SK-N-SH (cell line): ENCODE results near the gene CEACAM4. TPM values are rescaled to one million over a fixed set of nuclear protein-coding genes. Genes with fewer than 3 reads are reported as not detected.

Experiments used
- CTCF ChIA-PET: fragments of 300-600, 350-600 bp; formaldehyde crosslinking; extraction: SDS; loops from one replicate; lab custom pipeline; 2021; lab: Yijun Ruan, JAX
- POLR2A ChIA-PET: fragments of 350-600 bp; sonication (Branson Sonifier 250); formaldehyde crosslinking; extraction: SDS; loops from one replicate; lab custom pipeline; 2020; ENCODE audit warnings: antibody characterized with exemption, inconsistent platforms; lab: Yijun Ruan, JAX
- DNase-seq: peaks from one replicate; pipeline ENCODE4 v3.0.0; 2012
- H2AFZ ChIP-seq: fragments of 200-600 bp; sonication (generic); 2 replicates; pipeline ENCODE4 v1.8.1; 2016; ENCODE audit warnings: antibody characterized with exemption, mild to moderate bottlenecking, low read depth
- H3F3A ChIP-seq: fragments of 200-600 bp; sonication (generic); replicated peaks from 2 replicates; pipeline ENCODE3; 2016; ENCODE audit warnings: antibody characterized with exemption, mild to moderate bottlenecking; ENCODE audit not compliant: insufficient read depth
- H3K27ac ChIP-seq, 2 experiments: fragments of 200-500 bp in 1 of 2; fragments of 200-600 bp in 1 of 2; sonication (Bioruptor generic) in 1 of 2; sonication (generic), shearing (Covaris generic) in 1 of 2; 2 replicates each; pipeline versions ENCODE4 v1.5.1 to v1.6.1; 2014 to 2016; ENCODE audit warnings: low read depth in 2 of 2, inconsistent platforms in 1 of 2, low read length in 1 of 2, mild to moderate bottlenecking in 1 of 2, mixed read lengths in 1 of 2
- H3K27me3 ChIP-seq: fragments of 200-600 bp; sonication (generic), shearing (Covaris generic); 2 replicates; pipeline ENCODE4 v1.6.1; 2016; ENCODE audit warnings: mixed run types; ENCODE audit not compliant: insufficient read depth
- H3K36me3 ChIP-seq, 2 experiments: fragments of 200-500 bp in 1 of 2; fragments of 200-600 bp in 1 of 2; sonication (Bioruptor generic) in 1 of 2; sonication (generic) in 1 of 2; replicated peaks in 1 of 2; 2 replicates each; pipeline versions ENCODE3 to v1.5.1; 2014 to 2016; ENCODE audit warnings: low read length in 1 of 2, mild to moderate bottlenecking in 1 of 2; ENCODE audit not compliant: insufficient read depth in 2 of 2, control insufficient read depth in 1 of 2
- H3K4me1 ChIP-seq, 2 experiments: fragments of 200-500 bp in 1 of 2; fragments of 200-600 bp in 1 of 2; sonication (Bioruptor generic) in 1 of 2; sonication (generic), shearing (Covaris generic) in 1 of 2; 2 replicates each; pipeline versions ENCODE4 v1.5.1 to v1.6.1; 2014 to 2016; ENCODE audit warnings: low read depth in 1 of 2, low read length in 1 of 2, mixed run types in 1 of 2; ENCODE audit not compliant: insufficient read depth in 2 of 2, control insufficient read depth in 1 of 2
- H3K4me2 ChIP-seq: fragments of 200-600 bp; sonication (generic), shearing (Covaris generic); 2 replicates; pipeline ENCODE4 v1.6.1; 2017; ENCODE audit warnings: mixed run types
- H3K4me3 ChIP-seq, 2 experiments: fragments of 200-500 bp in 1 of 2; fragments of 200-600 bp in 1 of 2; sonication (Bioruptor generic) in 1 of 2; sonication (generic), shearing (Covaris generic) in 1 of 2; 2 replicates each; pipeline versions ENCODE4 v1.5.1 to v1.8.1; 2014 to 2016; ENCODE audit warnings: low read depth in 2 of 2, inconsistent platforms in 1 of 2, low read length in 1 of 2, mild to moderate bottlenecking in 1 of 2, mixed read lengths in 1 of 2, moderate library complexity in 1 of 2
- H3K79me2 ChIP-seq: fragments of 200-600 bp; sonication (generic); 2 replicates; pipeline ENCODE4 v1.8.1; 2017; ENCODE audit warnings: mild to moderate bottlenecking; ENCODE audit not compliant: insufficient read depth
- H3K9ac ChIP-seq: fragments of 200-600 bp; sonication (generic); 2 replicates; pipeline ENCODE4 v1.6.1; 2017; ENCODE audit warnings: mixed run types
- H3K9me2 ChIP-seq: fragments of 200-600 bp; sonication (generic); 2 replicates; pipeline ENCODE4 v1.6.1; 2017; ENCODE audit warnings: mixed run types
- H3K9me3 ChIP-seq: fragments of 200-600 bp; sonication (generic); 2 replicates; pipeline ENCODE4 v1.6.1; 2017; ENCODE audit warnings: mixed run types, mild to moderate bottlenecking, moderate library complexity
- H4K20me1 ChIP-seq: fragments of 200-600 bp; sonication (generic); 2 replicates; pipeline ENCODE4 v1.6.1; 2017; ENCODE audit warnings: mild to moderate bottlenecking, mixed run types; ENCODE audit not compliant: insufficient read depth
- CHD2 ChIP-seq: fragments of 150-350 bp; IDR thresholded peaks from 2 replicates; pipeline ENCODE4 v1.6.1; 2018; ENCODE audit warnings: low read length; ENCODE audit not compliant: partially characterized antibody
- CTCF ChIP-seq: fragments of 200-600 bp; sonication (generic); IDR thresholded peaks from 2 replicates; pipeline ENCODE4 v1.6.1; 2017; ENCODE audit warnings: antibody characterized with exemption, mild to moderate bottlenecking, moderate library complexity
- ELF1 ChIP-seq: IDR thresholded peaks from 2 replicates; pipeline ENCODE4 v1.4.0; 2012
- FOSL2 ChIP-seq: IDR thresholded peaks from 2 replicates; pipeline ENCODE4 v1.4.0; 2012; ENCODE audit warnings: low read depth, mild to moderate bottlenecking, moderate library complexity, borderline replicate concordance
- GATA2 ChIP-seq: sonication (generic); formaldehyde crosslinking; IDR thresholded peaks from 2 replicates; pipeline ENCODE4 v1.5.0; 2020; ENCODE audit warnings: mild to moderate bottlenecking, missing genetic modification reagents
- IRF3 ChIP-seq: fragments of 150-350 bp; IDR thresholded peaks from 2 replicates; pipeline ENCODE4 v1.6.1; 2016; ENCODE audit warnings: mild to moderate bottlenecking, low read depth, low read length
- MXI1 ChIP-seq: IDR thresholded peaks from 2 replicates; pipeline ENCODE4 v1.6.1; 2012; ENCODE audit warnings: mild to moderate bottlenecking, low read depth, low read length, improper control_type of control experiment
- NFIC ChIP-seq: IDR thresholded peaks from 2 replicates; pipeline ENCODE4 v1.4.0; 2012; ENCODE audit warnings: borderline replicate concordance
- PBX3 ChIP-seq: IDR thresholded peaks from 2 replicates; pipeline ENCODE4; 2012
- POLR2AphosphoS5 ChIP-seq: IDR thresholded peaks from 2 replicates; pipeline ENCODE4 v1.6.1; 2012; ENCODE audit warnings: low read depth, low read length
- RAD21 ChIP-seq: IDR thresholded peaks from 2 replicates; pipeline ENCODE4 v1.6.1; 2012; ENCODE audit warnings: mild to moderate bottlenecking, low read length
- REST ChIP-seq: IDR thresholded peaks from 2 replicates; pipeline ENCODE4 v1.6.1; 2012; ENCODE audit warnings: mild to moderate bottlenecking, low read depth, low read length, moderate library complexity
- RFX5 ChIP-seq: IDR thresholded peaks from 2 replicates; pipeline ENCODE4 v1.6.1; 2012; ENCODE audit warnings: mild to moderate bottlenecking, improper control_type of control experiment, low read length
- SIN3A ChIP-seq: IDR thresholded peaks from 2 replicates; pipeline ENCODE4 v1.6.1; 2012; ENCODE audit warnings: low read depth, mild to moderate bottlenecking, low read length, moderate library complexity, borderline replicate concordance
- TCF12 ChIP-seq: IDR thresholded peaks from 2 replicates; pipeline ENCODE4 v1.4.0; 2012
- USF1 ChIP-seq: IDR thresholded peaks from 2 replicates; pipeline ENCODE4 v1.4.0; 2012; ENCODE audit warnings: low read depth, borderline replicate concordance
- USF2 ChIP-seq: fragments of 150-350 bp; IDR thresholded peaks from 2 replicates; pipeline ENCODE4 v1.6.1; 2017; ENCODE audit warnings: antibody characterized with exemption, low read length, low read depth, borderline replicate concordance
- YY1 ChIP-seq: IDR thresholded peaks from 2 replicates; pipeline ENCODE4 v1.4.0; 2012; ENCODE audit warnings: low read depth, mild to moderate bottlenecking
- WGBS: methylation state at CpG from one replicate; pipeline ENCODE4 v1.1.6; 2017; ENCODE audit warnings: low lambda C conversion rate; 5-methylcytosine and 5-hydroxymethylcytosine counted together
- polyA plus RNA-seq, 3 experiments: library from polyadenylated mRNA; depleted of rRNA; stranded (reverse); fragments of >200 nt; gene quantifications; 2 replicates each; pipeline ENCODE4 v1.2.3, GENCODE V29; 2012

CEACAM4 gene
- polyA plus RNA-seq, 1 of the 3 experiments (the other 2 are of a cell fraction): not detected

- no peak overlapping the region for H3K9ac ChIP-seq
- no peak overlapping the region for H3K27ac ChIP-seq
- no peaks in the 10 kb centered on the region for H3K9me2 ChIP-seq
- H3K4me1 ChIP-seq: no peaks in the 10 kb centered on the region
- WGBS: 11% methylated on average over 10 of the region's 10 CpGs
- ChIA-PET CTCF (interaction anchor here (0.6 to 4.2 kb wide), 28 partner anchors 8 to 1126 kb away, joined by 3 to 25 read pairs (median 4); partner anchors contain the start of gene B3GNT8), POLR2A (no interaction called here)
- peak; percentile 79 for DNase-seq
- no peaks in the 10 kb centered on the region for H3K36me3 ChIP-seq
- no peaks in the 10 kb centered on the region for H3K79me2 ChIP-seq
- no peak overlapping the region for H2AFZ ChIP-seq
- H3K9me3 ChIP-seq: no peaks in the 10 kb centered on the region
- peaks cover 3% of the 10 kb centered on the region; the same call in 1 of the 2 replicates for H3K27me3 ChIP-seq
- TF ChIP-seq RFX5 (no peak), RAD21 (peak; percentile 36), CTCF (peak; percentile 95)
- TF ChIP-seq, all 33 proteins: peak for 2
- Histone ChIP-seq H3K4me2 (no peak overlapping the region), H4K20me1 (no peaks in the 10 kb centered on the region), H3F3A (no peaks in the 10 kb centered on the region), H3K4me3 (no peak overlapping the region)
These were observed 29.3 kb downstream of the CEACAM4 start for GRCh38 chr19:41597600-41598041.

GRCh38 chr19:41595890-41596280 lies 31.0 kb downstream of the CEACAM4 start:
- Histone ChIP-seq H3F3A (no peaks in the 10 kb centered on the region), H3K27me3 (no peaks in the 10 kb centered on the region; the same call in 1 of the 2 replicates), H3K9me2 (no peaks in the 10 kb centered on the region), H3K4me2 (no peak overlapping the region), H3K4me1 (no peaks in the 10 kb centered on the region), H3K9ac (no peak overlapping the region), H2AFZ (no peak overlapping the region), H3K9me3 (no peaks in the 10 kb centered on the region), H3K27ac (no peak overlapping the region), H3K36me3 (no peaks in the 10 kb centered on the region), H4K20me1 (no peaks in the 10 kb centered on the region), H3K4me3 (no peak overlapping the region), H3K79me2 (no peaks in the 10 kb centered on the region)
- no peak for DNase-seq
- CTCF ChIA-PET: interaction anchor here (1.0 to 4.2 kb wide), 11 partner anchors 9 to 150 kb away, joined by 3 to 25 read pairs (median 5); no protein-coding TSS in a partner anchor
- POLR2A ChIA-PET: no interaction called here
- WGBS: 2% methylated on average over 3 of the region's 3 CpGs
- TF ChIP-seq USF1: no peak
- TF ChIP-seq FOSL2: no peak
- no peak for TF ChIP-seq REST
- TF ChIP-seq MXI1: no peak
- TF ChIP-seq SIN3A: no peak
- TF ChIP-seq POLR2AphosphoS5: no peak
- TF ChIP-seq PBX3: no peak
- TF ChIP-seq TCF12: no peak
- no peak for TF ChIP-seq RAD21
- no peak for TF ChIP-seq YY1
- no peak for TF ChIP-seq GATA2 (CRISPR knock-in tag)
- no peak for TF ChIP-seq CHD2
- TF ChIP-seq RFX5: no peak
- TF ChIP-seq NFIC: no peak
- no peak for TF ChIP-seq USF2
- no peak for TF ChIP-seq IRF3
- TF ChIP-seq ELF1: no peak
